ENCODE data around the gene CCL23. TPM values are rescaled to one million over a fixed set of nuclear protein-coding genes. Genes with fewer than 3 reads are reported as not detected.

The CCL23 gene
- total RNA-seq, 1 donor, result 0.81 TPM

DNA sequence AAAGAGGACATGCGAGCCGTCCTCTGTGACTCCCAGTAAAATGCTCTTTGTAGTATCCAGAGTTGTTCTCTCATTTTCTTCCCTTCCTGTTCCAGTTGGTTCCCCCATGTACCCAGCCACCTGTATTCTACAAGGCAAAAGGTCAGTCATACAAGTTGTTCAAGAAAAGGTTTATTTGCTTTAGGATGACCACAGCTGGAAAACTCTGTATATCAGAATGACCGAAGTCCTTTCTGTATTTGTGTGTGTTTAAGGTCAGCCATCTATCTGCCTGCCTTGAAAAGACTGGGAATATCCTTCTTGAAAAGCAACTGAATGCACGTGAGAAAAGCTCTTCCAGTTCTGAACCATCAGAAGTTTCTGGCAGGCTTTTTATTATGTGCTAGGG, 44.8 kb downstream of the CCL23 start:
- no peak for DNase-seq (ENCODE audit: low read depth in 2 of 3, low spot score in 2 of 3)

- DNase-seq (ENCODE audit: low read depth in 2 of 3, low spot score in 2 of 3), result no peak
These were observed 45.2 kb downstream of the CCL23 start for GRCh38 chr17:35972535-35972934.

DNA sequence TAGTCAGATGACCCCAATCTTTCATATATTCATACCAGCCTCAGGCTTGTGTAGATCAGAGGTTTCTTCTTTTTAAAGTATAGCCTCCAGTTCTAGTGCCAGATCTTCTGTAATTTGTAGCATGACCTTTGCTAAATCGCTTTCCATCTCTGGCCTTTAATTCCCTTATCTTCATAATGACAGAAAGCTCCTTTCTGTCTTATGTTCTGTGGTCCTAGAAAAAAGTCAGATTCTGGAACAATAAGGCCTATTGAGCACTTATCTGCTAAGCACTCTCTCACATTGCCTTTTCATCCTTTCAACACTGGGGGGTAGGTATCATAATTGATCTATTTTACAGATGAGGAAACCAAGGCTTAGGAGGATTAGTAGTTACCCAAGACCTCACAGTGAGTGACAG, 45.7 kb downstream of the CCL23 start:
- no peak for DNase-seq (ENCODE audit: low read depth in 2 of 3, low spot score in 2 of 3)

DNA sequence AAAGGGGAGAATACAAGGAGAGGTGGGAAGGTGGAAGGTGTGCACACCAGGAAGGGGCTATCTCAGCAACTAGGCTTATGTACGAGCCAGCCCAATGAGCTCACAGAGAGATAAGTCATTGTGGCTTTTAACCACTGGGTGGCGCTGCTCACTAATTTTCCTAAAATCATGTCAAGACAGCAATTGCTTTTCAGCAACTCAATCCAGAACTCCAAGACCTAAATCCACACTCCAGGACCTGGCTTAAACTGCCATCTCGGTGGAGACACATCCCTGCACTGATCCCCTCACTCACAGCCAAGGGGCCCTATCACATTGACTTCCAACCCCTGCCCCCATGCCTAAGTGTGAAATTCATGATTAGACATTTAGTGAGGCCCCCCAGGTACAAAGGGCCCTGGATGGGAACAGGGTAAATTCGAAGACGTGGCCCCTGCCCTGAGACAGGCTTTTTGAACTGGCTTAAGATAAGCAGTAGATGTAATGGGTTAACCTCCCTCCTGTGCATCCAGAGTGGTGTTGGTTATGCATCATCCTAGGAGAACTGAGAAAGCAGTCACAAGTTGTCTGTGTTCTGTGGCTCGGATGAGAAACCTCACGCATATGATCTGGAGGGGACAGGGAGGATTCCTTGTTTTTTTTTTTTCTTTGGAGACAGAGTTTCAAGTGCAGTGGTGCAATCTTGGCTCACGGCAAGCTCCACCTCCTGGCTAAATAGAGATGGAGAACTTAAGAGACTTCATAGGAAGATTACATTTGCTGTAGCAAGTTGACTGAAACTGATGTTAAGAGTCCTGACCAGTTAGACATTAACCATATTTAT, 48.0 kb downstream of the CCL23 start:
- DNase-seq (ENCODE audit: low read depth in 2 of 3, low spot score in 2 of 3), result peak; percentile 30 to 88 (median 67)

- no peak for DNase-seq (ENCODE audit: low read depth in 2 of 3, low spot score in 2 of 3)
These were observed 49.2 kb downstream of the CCL23 start for GRCh38 chr17:35968520-35969054.

- no peak for DNase-seq (ENCODE audit: low read depth in 2 of 3, low spot score in 2 of 3)
These were observed 52.5 kb downstream of the CCL23 start for GRCh38 chr17:35965272-35965671.

DNA sequence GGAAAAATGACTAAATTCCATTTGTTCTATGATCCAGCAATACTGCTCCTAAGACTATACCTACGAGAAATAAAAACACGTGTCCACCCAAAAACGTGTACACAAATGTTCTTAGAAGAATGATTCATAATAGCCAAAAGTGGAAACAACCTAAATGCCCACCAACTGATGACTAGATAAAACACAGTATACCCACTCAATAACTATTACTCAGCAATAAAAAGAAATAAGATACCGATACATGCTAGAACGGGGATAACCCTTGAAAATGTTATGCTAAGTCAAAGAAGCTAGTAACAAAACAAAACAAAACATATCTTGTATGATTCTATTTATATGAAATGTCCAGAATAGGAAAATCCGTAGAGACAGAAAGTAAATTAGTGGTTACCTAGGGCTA, 54.1 kb downstream of the CCL23 start:
- no peak for DNase-seq (ENCODE audit: low read depth in 2 of 3, low spot score in 2 of 3)

Other genes starting within 250 kb of the CCL23 start
- 33.4 TPM for gene MMP28, start 222.3 kb downstream of the CCL23 start, total RNA-seq
- 61.4 TPM for gene TAF15, start 208.5 kb downstream of the CCL23 start, total RNA-seq
- not detected for gene HEATR9, start 149.1 kb downstream of the CCL23 start, total RNA-seq
- 1.3 TPM for gene CCL5, start 137.6 kb downstream of the CCL23 start, total RNA-seq
- gene RDM1, start 87.2 kb downstream of the CCL23 start, total RNA-seq, result 0.54 TPM
- not detected for gene LYZL6, start 74.3 kb downstream of the CCL23 start, total RNA-seq
- not detected for gene CCL16, start 36.5 kb downstream of the CCL23 start, total RNA-seq
- gene CCL14, start 31.2 kb downstream of the CCL23 start, total RNA-seq, result not detected
- gene CCL15, start 16.4 kb downstream of the CCL23 start, total RNA-seq, result not detected
- not detected for gene CCL18, start 46.3 kb upstream of the CCL23 start, total RNA-seq
- gene CCL3, start 72.2 kb upstream of the CCL23 start, total RNA-seq, result 1.6 TPM
- 1.6 TPM for gene CCL4, start 85.9 kb upstream of the CCL23 start, total RNA-seq
- 1.1 TPM for gene TBC1D3B, start 158.7 kb upstream of the CCL23 start, total RNA-seq
- 0.54 TPM for gene CCL3L1, start 178.8 kb upstream of the CCL23 start, total RNA-seq
- gene CCL4L2, start 193.1 kb upstream of the CCL23 start, total RNA-seq, result not detected
- gene TBC1D3I, start 246.6 kb upstream of the CCL23 start, total RNA-seq, result 0.54 TPM

Data from hematopoietic multipotent progenitor cell (in vitro differentiated cells).